Measurements from ENCODE around the gene BICDL1.

Gene BICDL1

DNA sequence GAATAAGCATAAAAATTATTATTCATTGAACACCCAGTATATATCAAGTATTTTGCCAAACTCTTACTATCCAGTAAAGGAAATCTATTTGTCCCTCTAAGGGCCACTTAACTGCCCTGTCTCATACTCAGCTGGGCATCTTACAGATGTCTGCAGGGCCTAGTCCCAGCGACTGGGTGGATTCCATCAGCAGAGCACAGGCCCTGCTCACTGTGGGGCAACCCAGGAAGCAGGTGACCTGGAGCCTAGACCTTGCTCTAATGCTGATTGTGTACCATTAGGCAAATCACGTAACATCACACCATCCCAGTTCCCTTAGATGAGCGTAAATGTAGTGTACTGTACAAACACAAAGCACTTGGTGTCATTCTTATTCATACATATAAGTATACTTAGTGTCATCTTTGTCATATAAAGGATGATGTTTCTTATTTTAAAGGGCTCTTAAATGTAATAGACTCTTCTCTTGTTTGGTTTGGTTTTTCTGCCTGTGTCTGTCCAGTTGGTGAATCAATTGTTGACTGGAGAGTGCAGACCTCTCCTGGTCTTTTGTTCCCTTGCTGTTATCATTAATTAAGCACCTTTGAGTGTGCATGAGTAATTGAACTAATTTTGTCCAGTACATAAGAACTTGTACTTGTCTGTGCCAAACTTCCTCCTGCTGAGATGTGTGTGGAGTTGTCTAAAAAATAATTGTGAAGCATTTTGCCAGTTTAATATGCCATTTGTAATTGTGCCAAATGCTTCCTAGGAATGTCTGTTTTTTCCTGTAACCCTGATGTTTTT lies 78.2 kb downstream of the BICDL1 start:
- no peak overlapping the region for H3K4me3 ChIP-seq (ENCODE audit: insufficient read depth, low read length, poor library complexity, severe bottlenecking)
- H3K9ac ChIP-seq (ENCODE audit: low read length): no peak overlapping the region
- H3K79me2 ChIP-seq (ENCODE audit: insufficient read depth, low read length): no peaks in the 10 kb centered on the region
- no peak overlapping the region for H3K27ac ChIP-seq (ENCODE audit: low read depth, low read length)
- no peak overlapping the region for H2AFZ ChIP-seq (ENCODE audit: low read depth, low read length, severe bottlenecking)
- no peaks in the 10 kb centered on the region for H3K36me3 ChIP-seq (ENCODE audit: low read length)
- H4K20me1 ChIP-seq (ENCODE audit: low read depth, low read length): no peaks in the 10 kb centered on the region
- no peaks in the 10 kb centered on the region for H3K9me3 ChIP-seq (ENCODE audit: insufficient read depth, low read length)
- TF ChIP-seq EZH2phosphoT487 (conservative IDR thresholded peaks at IDR 0.05; ENCODE audit: low read length): no peak
- TF ChIP-seq CTCF (IDR thresholded peaks at IDR 0.05; ENCODE audit: insufficient read depth, low read length, poor library complexity, severe bottlenecking): no peak
- no peaks in the 10 kb centered on the region for H3K9me2 ChIP-seq (replicated peaks; ENCODE audit: insufficient read depth, low read length)
- no peak overlapping the region for H3K4me2 ChIP-seq (ENCODE audit: low read depth, low read length, poor library complexity, severe bottlenecking)
- no peaks in the 10 kb centered on the region for H3K27me3 ChIP-seq (ENCODE audit: low read length)
- H3F3A ChIP-seq (ENCODE audit: insufficient read depth): no peaks in the 10 kb centered on the region

DNA sequence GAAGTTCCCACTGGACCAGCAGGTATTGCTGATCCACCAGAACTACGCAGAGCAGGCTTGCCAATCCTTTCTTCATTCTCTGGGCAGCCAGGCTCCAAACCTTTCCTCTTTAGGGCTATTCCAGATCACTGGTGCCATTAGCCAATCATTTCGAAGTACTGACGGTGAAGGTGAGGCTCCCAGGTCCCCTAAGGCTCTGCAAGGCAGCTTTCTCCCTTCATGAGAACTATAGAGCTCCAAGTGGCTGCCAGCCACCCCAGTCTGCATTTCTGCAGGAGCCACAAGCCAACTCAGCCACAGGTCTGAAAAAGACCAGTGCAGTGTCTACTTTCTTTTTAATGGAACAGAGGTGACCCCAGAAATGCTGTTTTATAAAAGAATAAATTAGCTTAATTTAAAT lies 78.9 kb downstream of the BICDL1 start:
- no peaks in the 10 kb centered on the region for H4K20me1 ChIP-seq (ENCODE audit: low read depth, low read length)
- TF ChIP-seq EZH2phosphoT487 (conservative IDR thresholded peaks at IDR 0.05; ENCODE audit: low read length): no peak
- no peak for TF ChIP-seq CTCF (IDR thresholded peaks at IDR 0.05; ENCODE audit: insufficient read depth, low read length, poor library complexity, severe bottlenecking)
- no peaks in the 10 kb centered on the region for H3K79me2 ChIP-seq (ENCODE audit: insufficient read depth, low read length)

GRCh38 chr12:120069278-120069677 lies 80.2 kb downstream of the BICDL1 start:
- H3K27ac ChIP-seq (ENCODE audit: low read depth, low read length): no peak overlapping the region
- no peak overlapping the region for H3K4me3 ChIP-seq (ENCODE audit: insufficient read depth, low read length, poor library complexity, severe bottlenecking)
- no peaks in the 10 kb centered on the region for H4K20me1 ChIP-seq (ENCODE audit: low read depth, low read length)

More for the DNA sequence above, 78.9 kb downstream of the BICDL1 start:
- H3K27ac ChIP-seq (ENCODE audit: low read depth, low read length): no peak overlapping the region
- no peak overlapping the region for H2AFZ ChIP-seq (ENCODE audit: low read depth, low read length, severe bottlenecking)
- H3K9me2 ChIP-seq (replicated peaks; ENCODE audit: insufficient read depth, low read length): no peaks in the 10 kb centered on the region
- H3K4me3 ChIP-seq (ENCODE audit: insufficient read depth, low read length, poor library complexity, severe bottlenecking): no peak overlapping the region
- no peaks in the 10 kb centered on the region for H3F3A ChIP-seq (ENCODE audit: insufficient read depth)
- no peaks in the 10 kb centered on the region for H3K27me3 ChIP-seq (ENCODE audit: low read length)
- H3K9ac ChIP-seq (ENCODE audit: low read length): no peak overlapping the region
- no peaks in the 10 kb centered on the region for H3K36me3 ChIP-seq (ENCODE audit: low read length)
- H3K4me2 ChIP-seq (ENCODE audit: low read depth, low read length, poor library complexity, severe bottlenecking): no peak overlapping the region
- no peaks in the 10 kb centered on the region for H3K9me3 ChIP-seq (ENCODE audit: insufficient read depth, low read length)

More at GRCh38 chr12:120069278-120069677, 80.2 kb downstream of the BICDL1 start:
- Histone ChIP-seq H3K79me2 (ENCODE audit: insufficient read depth, low read length) (no peaks in the 10 kb centered on the region), H3K4me2 (ENCODE audit: low read depth, low read length, poor library complexity, severe bottlenecking) (no peak overlapping the region), H3K27me3 (ENCODE audit: low read length) (no peaks in the 10 kb centered on the region), H3F3A (ENCODE audit: insufficient read depth) (no peaks in the 10 kb centered on the region), H3K36me3 (ENCODE audit: low read length) (no peaks in the 10 kb centered on the region), H2AFZ (ENCODE audit: low read depth, low read length, severe bottlenecking) (no peak overlapping the region), H3K9ac (ENCODE audit: low read length) (no peak overlapping the region), H3K9me2 (replicated peaks; ENCODE audit: insufficient read depth, low read length) (no peaks in the 10 kb centered on the region), H3K9me3 (ENCODE audit: insufficient read depth, low read length) (no peaks in the 10 kb centered on the region)
- TF ChIP-seq CTCF (IDR thresholded peaks at IDR 0.05; ENCODE audit: insufficient read depth, low read length, poor library complexity, severe bottlenecking) (no peak), EZH2phosphoT487 (conservative IDR thresholded peaks at IDR 0.05; ENCODE audit: low read length) (no peak)
